HG03432 (cell line): ENCODE results near the gene HMCES.
"Not testable (repeated sequence)": the region's sequence is repeated elsewhere in the genome, so short reads cannot be mapped to it uniquely, and the experiment has no call there.

Experiments used
- ATAC-seq: cut with Tn5 transposase; IDR thresholded peaks from one replicate; pipeline ENCODE4 v1.9.1; 2021; ENCODE audit warnings: mild to moderate bottlenecking, moderate library complexity; ENCODE audit not compliant: unreplicated experiment

HMCES gene

DNA sequence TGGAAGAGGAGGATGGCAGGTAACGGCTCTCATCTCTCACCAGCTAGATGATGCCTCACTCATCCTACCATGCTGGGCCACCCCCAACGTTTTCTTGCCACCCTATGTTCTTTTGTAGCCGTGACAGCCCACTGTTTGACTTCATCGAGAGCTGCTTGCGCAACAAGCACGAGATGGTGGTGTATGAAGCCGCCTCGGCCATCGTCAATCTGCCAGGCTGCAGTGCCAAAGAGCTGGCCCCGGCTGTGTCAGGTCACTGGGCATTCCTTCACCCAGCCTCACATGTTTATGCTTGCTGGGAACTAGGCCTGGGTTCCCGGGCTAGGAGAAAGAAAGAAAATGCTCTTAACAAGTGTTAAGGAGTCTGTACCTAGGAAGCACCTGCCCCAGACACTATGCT is 21.1 kb upstream of the HMCES start:
- no peak for ATAC-seq

DNA sequence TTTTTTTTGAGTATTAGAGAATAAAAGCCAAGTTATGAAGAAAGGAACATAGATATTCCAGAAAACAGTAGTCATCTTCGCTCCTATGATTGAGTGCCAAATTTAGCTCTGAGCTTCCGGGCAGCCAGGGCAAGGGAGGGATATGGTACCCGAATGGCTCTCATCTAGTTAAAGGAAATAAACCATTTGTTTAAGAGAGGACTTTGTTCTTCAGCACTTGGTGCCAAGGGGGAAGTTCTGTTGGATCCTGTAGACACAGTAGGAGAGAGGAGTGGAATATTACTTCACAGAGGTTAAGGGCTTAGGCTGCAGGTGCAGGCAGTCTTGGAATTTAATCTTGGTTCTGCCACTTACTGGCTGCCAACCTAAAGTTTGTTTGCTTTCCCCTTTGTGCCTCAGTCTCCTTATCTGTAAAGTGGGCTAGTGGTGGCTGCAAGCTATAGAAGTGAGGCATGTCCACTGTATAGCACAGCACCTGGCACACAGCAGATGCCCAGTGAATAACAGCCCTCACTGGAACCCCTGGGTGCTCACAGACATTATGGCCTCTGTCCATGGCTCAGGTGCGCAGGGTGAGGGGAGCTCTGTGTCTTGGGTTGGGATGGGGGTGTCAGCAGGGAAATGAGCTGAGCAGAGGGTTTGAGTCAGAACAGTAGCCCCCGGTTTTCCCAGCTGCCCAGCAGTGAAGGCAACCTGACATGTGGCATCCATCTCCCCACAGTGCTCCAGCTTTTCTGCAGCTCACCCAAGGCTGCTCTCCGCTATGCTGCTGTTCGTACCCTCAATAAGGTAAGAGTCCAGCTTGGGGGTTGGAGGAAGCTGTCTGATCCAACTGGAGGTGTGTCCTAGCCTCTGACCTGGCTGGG is 18.8 kb upstream of the HMCES start:
- no peak for ATAC-seq

DNA sequence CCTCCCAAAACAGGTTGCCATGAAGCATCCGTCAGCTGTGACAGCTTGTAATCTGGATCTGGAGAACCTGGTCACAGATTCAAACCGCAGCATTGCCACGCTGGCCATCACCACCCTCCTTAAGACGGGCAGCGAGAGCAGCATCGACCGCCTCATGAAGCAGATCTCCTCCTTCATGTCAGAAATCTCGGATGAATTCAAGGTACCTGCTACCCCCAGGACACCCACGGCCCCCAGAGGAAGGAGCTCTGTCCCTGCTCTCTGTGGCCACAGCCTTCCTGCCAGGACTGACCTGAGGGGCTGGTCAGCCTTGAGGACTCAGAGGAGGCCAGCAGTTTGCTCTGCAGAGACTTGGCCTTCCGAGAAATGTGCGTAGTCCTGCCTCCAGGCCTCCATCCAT is 18.1 kb upstream of the HMCES start:
- ATAC-seq, result no peak

DNA sequence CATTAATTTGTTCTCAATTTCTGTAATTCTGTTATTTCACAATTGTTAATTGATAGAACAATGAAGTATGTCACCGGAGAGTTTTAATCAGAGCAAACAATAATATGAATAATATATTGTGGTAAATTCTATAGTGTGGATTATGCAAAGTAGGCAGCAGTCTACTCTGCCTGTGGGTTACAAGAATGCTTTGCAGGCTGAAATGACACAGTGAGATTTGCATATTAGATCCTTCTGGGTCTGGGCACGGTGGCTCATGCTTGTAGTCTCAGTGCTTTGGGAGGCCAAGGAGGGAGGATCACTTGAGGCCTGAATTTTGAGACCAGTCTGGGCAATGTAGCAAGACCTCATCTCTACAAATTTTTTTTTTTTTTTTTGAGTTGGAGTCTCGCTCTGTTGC is 16.8 kb upstream of the HMCES start:
- ATAC-seq, result no peak

DNA sequence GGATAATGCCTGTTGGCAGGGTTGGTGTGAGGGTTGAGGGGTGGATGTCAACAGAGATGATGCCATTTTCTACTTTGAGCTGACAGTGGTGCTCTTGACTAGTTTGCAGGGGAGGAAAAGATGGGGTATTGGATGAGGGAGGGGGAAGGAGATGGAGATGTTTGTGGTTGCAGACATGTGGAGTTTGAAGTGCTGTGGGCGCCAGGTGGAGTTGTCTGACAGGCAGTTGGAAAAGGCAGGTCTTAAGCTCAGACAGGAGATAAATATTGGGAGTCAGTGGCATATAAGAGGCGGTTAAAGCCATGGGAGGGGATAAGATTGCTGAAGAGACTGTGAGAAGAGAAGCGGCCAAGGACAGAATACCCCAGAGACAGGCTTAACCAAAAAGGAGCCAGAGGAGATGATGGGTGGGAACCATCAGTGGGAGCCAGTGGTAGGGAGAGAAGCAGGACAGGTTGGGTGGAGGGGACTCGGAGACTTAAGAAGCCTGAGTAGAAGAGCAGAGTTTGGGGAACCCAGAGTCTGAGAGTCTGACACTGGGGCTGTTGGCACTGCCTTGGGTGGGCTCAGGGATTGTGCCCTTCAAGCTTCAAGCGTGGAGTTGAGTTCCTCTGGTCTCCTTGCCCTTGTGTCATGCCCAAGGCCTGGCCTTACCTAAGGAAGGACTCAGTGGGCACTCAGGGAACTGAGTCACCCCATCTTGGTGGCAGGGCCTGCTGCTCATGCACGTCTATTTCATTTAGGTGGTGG is 15.3 kb upstream of the HMCES start:
- no peak for ATAC-seq

DNA sequence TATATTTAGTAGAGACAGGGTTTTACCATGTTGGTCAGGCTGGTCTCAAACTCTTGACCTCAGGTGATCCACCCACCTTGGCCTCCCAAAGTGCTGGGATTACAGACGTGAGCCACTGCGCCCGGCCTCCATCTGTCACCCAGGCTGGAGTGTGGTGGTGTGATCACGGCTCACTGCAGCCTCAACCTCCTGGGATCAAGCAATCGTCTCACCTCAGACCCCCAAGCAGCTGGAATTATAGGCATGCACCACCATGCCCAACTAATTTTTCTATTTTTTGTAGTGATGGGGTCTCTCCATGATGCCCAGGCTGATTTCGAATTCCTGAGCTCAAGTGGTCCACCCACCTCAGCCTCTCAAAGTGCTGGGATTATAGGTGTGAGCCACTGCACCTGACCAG is 13.7 kb upstream of the HMCES start:
- not testable (repeated sequence) for ATAC-seq

DNA sequence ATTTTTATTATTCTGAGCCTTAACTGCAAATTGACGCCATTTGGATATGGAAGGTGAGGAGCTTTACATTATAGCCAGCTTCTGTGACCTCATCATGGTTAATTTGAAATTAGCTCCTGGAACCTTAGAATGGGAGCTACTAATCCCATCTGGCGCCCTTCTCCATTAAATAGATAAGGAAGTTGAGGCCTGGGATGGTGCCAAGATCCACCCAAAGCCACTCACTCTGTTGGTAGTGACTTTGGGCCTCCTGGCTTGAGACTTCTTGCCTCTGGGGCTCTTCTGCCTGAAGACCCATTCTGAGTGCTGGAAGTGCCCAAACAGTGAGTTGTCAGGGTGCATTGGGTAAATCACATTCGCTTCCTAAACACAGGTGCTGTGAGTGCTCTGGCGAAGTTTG is 12.0 kb upstream of the HMCES start:
- no peak for ATAC-seq

DNA sequence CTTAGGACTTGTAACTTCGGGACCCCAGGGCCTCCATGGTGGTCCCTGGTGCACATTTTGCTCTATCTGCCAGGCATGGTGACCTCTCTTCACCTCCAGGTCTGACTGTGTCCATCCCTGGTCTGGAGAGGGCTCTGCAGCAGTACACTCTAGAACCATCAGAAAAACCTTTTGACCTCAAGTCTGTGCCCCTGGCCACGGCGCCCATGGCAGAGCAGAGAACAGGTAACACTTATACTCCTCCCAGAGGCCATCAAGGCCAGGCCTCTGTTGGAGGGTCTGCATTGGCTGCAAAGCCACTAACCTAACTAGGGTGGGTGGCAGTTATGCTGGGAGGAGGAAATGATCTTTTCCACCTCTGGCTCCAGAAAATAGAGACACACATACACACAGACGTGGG is 10.3 kb upstream of the HMCES start:
- ATAC-seq, result no peak

DNA sequence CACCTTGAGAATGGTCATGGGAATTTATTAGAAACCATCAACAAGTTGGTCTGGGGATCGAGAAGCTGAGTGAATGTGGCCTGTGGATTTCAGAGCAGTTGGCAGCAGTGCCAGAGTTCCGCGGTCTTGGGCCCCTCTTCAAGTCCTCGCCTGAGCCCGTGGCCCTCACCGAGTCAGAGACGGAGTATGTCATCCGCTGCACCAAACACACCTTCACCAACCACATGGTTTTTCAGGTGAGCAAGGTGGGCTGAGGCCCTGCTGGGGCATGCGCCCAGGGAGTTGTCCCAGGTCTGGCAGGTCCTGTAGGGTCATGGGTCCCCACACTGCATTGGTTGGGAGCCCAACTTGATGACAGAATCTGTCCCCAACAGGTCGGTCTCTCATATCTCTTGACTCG is 7.0 kb upstream of the HMCES start:
- no peak for ATAC-seq

DNA sequence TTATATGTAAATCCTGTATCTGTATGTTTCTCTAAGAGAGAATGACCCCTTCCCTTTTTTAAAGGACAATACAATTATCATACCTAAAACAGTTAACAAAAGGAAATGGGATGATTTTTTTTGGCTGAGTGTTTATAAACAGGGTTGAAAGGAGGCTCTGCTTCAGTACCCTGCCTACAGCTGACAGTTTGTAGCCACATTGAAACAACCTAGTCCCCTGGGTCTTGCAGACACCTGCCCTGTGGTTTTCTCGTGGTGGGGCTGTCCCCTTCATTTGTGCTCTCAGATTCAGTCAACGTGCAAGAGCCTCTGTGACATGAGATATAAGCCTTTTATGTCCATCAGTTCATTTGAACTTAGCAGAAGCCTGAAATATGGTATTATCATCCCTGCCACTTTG is 2.3 kb upstream of the HMCES start:
- ATAC-seq, result peak; percentile 84

DNA sequence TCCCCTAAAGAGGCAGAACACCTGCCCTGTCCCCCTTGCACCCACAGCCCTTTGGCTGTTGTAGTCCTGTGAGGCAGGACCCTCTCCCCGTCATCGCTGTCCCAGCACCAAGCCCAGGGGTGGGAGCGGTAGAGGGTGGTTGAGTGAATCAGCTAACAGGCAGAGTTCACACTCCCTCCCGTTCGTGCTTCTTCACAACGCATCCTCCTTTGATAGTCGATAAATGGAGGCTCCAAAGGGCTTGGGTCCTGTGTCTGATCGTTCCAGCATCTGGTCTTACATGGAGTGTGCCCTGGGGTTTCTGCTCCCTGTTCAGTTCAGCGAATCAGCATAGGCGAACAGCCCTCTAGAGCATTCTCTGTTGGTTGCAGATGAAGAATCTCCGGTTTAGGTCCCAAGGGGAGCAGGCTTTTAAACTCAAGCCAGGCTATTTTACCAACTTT is 820 bp upstream of the HMCES start:
- no peak for ATAC-seq

DNA sequence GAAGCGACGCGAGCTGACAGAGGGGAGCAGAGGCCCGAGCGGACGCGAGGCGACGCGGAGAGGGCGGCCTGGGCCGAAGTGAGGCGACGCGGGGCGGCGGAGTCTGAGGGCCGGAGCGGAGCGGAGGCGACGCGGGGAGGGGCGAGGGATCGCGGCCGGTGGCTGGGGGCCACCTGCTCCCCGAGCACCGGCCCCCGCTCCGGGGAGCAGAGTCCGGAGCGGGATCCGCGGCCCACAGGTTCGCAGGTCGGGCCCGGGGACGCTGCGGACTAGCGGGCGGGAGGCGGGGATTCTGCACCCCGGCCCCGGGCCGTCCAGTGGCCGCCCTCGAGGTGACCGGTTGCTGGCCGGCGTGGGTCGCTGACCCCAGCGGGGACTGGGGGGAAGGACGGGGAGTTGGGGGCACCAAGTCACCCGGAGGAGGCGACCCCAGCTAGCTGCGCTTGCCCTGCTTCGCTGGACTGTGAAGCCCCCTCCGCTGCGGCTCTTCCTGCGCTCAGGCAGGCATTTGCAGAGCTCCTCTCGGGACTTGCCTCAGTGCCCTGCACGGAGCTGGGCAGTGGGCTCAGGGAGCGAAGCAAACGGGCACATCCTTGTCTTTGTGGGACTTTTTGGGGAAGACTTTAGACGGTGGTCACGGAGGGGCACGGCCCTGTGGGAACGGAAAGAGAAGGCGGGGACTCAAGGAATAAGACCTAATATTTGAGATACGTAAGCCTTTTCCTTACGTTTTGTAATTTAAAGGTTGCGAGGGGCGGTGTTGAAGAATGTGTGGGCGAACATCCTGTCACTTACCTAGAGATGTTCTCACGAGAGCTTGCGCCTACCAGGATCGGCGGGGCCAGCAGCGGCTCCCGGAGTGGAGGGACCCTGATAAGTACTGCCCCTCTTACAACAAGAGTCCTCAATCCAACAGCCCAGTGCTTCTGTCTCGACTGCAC is 566 bp downstream of the HMCES start:
- peak; percentile 2 for ATAC-seq

DNA sequence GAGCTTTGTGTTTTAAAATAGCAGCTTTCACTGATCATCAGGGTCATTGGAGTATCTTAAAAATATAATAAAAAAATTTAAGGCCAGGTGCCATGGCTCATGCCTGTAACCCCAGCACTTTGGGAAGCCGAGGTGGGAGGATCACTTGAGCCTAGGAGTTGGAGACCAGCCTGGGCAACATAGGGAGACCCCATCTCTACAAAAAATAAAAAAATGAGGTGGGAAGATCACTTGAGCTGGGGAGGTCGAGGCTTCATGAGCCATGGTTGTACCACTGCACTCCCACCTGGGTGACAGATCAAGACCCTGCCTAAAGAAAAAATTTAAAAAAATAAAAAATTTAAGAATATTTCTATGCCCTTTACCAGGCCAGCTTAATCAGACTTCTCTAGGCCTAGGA is 1.5 kb downstream of the HMCES start:
- ATAC-seq, result no peak

DNA sequence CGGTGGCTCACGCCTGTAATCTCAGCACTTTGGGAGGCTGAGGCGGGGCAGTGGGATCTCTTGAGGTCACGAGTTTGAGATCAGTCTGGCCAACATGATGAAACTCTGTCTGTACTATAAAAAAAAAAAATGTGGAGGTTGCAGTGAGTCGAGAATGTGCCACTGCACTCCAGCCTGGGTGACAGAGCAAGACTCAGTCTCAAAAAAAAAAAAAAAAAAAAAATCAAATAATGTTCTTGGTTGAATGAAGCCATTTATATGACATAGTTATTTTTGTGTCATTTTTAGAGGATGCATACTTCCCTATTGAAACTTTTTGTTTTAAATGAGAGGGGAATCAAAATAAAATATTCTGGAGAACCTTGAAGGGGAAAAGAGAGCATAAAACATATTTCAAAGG is 3.1 kb downstream of the HMCES start:
- no peak for ATAC-seq

DNA sequence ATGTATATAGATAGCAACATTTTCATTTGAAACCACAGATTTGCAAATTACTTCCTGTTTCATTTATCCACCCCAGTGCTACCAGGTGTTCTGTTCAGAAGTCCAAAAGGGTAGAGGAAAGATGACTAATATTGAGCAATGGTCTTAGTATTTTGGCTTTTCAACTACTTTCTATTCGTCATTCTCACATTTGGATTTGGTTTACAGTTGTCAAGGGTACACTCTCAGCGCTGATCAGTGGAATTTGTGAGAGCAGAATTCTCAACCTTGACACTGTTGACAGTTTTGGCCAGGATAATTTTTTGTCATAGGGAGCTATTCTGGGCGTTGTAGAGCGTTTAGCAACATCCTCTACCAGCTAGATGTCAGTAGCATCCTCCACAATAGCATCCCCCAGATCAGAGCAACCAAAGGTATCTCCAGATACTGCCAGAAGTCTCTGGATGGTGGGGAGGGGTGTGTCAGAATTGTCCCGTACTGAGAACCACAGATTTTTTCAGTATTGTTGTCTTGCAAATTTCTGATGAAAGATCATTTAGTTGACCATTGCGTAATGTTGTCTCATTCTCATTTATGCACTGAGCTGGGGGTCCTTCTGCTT is 4.2 kb downstream of the HMCES start:
- ATAC-seq, result peak; percentile 76

DNA sequence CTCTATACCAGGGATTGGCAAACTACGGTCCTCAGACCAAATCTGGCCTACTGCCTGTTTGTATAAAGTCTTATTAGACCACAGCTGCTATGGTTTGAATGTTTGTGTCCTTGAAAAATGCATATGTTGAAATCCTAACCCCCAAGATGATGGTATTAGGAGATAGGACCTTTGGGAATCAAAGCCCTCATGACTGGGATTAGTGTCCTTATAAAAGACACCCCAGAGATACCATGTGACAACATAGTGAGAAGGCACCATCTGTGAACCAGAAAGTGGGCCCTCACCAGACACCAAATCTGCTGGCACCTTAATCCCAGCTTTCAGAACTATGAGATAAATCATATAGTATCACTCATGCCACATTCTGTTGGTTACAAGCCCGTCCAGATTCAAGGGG is 7.4 kb downstream of the HMCES start:
- no peak for ATAC-seq

DNA sequence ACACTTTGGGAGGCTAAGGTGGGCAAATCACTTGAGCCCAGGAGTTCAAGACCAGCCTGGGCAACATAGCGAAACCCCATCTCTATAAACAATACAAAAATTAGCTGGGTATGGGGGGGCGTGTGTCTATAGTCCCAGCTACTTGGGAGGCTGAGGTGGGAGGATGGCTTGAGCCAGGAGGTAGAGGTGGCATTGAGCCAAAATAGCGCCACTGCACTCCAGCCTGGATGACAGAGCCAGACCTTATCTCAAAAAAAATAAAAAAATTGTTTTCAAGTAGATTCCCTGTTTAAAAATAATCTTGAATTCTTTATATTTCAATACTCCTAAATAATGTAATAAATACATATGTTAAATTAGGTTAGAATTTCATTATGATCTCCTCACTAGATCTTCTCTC is 9.8 kb downstream of the HMCES start:
- no peak for ATAC-seq

DNA sequence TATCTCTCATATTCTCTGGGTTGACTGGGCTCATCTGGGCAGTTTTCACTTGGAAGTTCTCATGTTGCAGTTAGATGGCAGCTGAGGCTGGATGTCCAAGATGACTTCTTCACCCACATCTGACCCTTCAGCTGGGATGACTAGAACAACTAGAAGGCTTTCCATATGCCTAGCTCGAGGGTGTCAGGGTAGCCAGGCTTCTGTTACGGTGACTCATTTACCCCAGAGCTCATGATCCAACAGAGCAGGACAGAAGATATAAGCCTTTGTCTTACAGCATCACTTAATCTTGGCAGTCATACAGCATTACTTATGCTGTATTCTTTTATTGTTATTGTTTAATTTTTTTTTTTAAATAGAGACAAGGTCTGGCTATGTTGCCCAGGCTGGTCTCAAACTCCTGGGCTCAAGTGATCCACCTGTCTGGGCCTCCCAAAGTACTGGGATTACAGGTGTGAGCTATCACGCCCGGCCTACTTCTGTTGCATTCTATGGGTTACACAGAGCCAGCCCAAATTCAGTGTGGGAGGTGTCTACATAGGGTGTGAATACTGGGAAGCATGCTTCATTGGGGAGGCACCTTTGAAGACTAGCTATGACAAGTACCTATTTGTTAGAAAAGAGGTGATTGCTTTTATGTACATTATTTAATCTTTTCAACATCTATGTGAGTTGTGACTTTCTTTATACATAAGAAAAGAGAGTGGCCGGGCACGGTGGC is 10.7 kb downstream of the HMCES start:
- ATAC-seq, result no peak

DNA sequence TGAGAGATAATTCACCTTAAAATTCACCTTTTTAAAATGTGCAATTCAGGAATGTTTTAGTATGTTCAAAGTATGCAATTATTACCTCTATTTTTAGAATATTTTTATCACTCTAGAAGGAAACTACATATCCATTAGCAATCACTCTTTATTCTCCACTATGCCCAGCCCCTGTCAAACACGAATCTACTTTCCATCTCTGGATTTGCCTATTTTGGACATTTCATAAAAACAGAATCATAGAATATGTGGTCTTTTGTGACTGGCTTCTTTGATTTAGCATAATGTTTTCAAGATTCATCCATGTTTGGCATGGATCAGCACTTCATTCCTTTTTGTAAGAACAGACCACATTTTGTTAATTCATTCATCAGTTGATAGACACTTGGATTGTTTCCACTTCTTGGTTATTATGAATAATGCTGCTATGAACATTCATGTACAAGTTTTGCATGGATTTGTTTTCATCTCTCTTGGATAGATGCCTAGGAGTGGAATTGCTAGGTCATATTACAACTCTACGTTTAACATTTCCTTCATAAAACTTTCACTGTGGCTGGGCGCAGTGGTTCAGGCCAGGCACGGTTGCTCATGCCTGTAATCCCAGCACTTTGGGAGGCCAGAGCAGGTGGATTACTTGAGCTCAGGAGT is 12.7 kb downstream of the HMCES start:
- ATAC-seq, result no peak

DNA sequence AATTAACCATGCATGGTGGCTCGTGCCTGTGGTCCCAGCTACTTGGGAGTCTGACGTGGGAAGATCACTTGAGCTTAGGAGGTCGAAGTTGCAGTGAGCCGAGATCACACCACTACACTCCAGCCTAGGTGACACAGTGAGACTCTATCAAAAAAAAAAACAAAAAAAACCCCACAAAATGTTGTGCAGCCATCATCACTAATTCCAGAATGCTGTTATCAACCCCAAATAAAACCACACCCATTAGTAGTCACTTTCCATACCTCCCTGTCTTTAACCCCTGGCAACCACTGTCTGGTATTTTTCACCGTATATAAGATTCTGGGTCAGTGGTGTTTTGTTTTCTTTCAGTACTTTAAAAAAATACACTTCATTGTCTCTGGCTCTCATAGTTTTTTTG is 16.6 kb downstream of the HMCES start:
- no peak for ATAC-seq
